Stimulated activated CD4-positive, alpha-beta T cell treated with anti-CD3 and anti-CD28 coated beads, Interleukin-1b, Interleukin-23, amount 100 ng/mL, for 24 hours (primary cell): Measurements from ENCODE around the gene NACC1.

Experiments used
- DNase-seq, 4 experiments: peaks; one replicate each; pipeline ENCODE4 v3.0.0-alpha.2; 2020; ENCODE audit warnings: low read depth in 4 of 4, low spot score in 1 of 4

Gene NACC1

DNA sequence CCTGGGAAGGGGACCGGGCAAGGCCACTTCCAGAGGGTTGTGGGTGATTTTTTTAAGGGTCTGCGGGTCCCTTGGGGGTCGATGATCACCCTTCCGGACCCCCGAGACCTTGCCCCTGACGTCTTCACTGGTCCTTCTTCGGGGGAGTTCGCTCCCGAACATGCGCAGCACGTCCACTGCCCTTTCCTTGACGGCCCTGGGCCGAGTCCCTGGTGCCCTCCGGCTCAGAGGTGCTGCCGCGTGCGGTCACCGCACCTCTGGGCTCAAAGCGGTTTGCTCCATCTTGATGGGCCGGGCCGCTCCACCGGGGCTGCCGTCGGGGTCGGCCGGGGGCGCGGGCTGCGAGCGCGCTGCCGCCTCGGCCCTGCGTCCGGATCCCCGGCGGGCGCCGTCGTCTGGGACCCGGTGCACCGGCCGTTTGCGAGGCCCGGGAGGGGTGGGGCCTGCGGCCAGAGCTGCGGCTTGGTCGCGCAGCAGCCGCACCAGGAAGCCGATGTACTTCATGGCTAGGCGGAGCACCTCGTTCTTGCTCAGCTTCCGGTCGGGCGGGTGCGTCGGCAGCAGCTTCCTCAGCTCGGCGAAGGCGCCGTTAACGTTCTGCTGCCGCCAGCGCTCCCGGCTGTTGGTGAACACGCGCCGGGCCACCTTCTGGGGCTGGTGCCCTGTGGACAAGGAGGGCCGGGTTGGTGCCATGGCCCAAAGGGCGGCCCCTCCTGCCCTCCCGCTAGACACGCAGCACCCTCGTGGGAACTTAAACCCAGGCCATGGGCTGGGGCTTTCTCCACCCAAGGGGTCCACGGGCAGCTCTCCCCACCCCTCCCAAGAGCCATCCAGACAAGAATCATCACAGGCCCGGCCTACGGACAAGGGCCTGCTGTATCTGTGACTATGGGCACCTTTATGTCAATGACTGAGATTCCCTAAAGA is 18.7 kb upstream of the NACC1 start:
- DNase-seq = peak in 2 of 4 experiments; percentile 56 to 66

DNA sequence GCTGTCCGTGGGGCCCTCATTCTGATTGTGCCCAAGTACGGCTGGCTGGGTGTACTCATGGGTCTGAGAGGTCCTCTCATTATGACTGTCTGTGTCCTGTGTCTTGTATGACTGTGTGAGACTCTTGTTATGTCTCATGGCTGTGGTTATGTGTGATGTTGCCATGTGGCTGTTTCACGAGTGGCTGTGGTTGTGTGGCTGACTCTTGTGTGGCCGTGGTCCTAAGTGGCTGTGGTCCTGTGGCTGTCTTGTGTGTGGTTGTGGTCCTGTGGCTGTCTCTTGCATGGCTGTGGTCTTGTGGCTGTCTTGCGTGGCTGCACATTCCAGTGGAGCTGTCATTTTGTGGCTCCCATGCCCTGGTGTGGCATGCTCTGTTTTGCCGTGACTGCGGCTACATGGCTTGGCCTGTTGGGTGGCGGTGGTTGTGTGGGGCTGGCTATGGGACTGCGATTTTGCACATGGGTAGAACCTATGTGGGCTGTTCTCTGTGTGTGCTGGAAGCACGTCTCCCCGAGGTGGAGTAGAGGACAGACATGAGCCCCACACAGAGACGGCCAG is 18.0 kb upstream of the NACC1 start:
- peak in 1 of 4 experiments; percentile 55 for DNase-seq

- DNase-seq = no peak
These were observed 17.0 kb upstream of the NACC1 start for GRCh38 chr19:13100841-13101589.

DNA sequence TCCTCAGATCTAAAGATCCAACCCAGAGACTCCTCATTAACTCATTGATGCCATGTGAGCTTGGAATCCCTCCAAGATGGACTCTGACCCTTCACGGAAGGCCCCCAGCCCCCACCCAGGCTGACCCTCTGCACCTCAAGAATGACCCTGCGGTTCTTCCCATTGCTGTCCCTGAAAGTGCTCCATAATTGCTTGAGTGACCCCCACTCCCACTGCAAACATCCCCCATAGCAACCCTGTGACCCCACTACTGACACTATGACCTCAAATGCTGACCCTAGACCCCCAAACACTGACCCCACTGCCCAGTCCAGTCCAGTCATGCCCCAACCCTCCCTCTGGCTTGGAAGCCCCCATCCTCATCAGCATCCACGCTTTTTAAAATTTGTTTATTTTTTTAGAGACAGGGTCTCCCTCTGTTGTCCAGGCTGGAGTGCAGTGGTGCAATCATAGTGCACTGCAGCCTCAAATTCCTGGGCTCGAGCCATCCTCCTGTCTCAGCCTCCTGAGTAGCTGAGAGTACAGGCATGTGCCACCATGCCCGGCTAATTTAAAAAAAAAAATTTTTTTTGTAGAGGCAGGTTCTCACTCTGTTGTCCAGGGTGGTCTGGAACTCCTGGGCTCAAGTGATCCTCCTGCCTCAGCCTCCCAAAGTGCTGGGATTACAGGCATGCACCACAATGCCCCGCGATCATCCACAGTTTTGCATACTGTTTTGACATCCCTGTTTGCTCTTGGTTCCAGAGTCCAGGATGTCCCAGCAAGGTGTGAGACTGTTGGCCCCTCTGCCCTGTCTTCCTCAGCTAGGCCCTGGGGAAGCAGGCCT is 16.3 kb upstream of the NACC1 start:
- no peak for DNase-seq

DNA sequence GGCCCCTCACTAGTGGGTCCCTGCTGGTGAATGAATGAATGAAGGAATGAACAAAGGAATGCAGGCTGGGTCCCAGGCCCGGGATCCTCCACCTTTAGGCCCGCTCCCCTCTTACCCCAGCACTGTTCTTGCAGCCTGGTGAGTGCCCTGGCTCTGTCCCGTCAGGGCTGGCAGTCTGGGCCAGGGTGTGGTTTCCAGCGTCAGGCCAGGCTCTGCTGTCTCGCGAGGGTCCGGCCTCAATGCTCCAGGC is 15.7 kb upstream of the NACC1 start:
- DNase-seq = no peak

GRCh38 chr19:13102666-13103580 is 15.1 kb upstream of the NACC1 start, which contains the start of gene LYL1:
LYL1 (minus strand) TSS chr19:13102858; CDS start chr19:13101171, 1,687 bp downstream.
- no peak for DNase-seq

DNA sequence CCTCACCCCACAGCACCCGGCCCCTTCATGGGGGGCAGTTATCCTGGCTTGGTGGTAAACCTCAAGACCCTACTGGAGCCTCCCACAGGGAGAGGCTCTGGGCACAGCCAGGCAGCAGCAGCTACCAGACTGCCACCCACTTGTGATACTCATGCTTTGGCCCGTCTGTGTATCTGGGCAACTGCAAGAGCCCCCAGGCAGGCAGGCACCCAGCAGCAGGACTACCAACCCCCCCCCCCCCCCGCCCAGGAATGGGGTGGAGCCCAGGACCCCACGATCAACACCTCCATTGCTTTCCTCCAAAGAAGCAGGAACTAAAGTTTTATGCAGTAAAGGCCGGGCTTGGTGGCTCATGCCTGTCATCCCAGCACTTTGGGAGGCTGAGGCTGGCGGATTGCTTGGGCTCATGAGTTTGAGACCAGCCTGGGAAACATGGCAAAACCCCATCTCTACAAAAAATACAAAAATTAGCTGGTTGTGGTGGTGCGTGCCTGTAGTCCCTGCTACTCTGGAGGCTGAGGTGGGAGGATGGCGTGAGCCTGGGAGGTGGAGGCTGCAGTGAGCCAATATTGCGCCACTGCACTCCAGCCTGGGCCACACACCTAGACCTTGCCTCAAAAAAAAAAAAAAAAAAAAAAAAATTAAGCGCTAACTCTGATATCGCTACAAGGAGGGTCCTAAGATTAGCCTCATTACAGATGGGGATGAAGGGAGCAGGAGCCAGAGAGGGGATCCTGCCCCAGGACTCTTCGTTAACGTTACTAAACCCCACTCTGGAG is 14.3 kb upstream of the NACC1 start:
- DNase-seq = no peak

DNA sequence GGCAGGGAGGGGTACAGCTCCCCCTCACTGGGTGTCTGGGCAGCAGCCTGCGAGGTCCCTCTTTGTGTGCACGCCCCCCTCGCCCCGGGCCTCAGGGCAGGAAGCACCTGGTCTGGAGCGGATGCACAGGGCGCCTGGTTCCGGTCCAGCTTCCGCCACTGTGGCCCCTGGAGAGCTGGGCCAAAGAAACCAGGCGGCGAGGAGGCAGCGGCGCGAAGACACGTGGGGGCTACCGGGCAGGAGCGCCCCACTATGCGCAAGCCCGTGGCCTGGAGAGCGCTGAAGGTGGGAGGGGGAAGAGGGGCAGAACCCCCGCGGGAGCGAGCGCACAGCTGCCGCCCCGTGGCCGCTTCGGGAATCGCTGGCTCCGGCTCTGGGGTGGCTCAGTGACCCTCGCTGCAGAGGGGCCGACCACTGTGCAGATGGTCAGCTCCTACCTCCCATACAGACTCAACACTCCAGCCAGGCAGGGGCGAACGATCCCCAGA is 13.7 kb upstream of the NACC1 start:
- peak in 2 of 4 experiments; percentile 50 to 60 for DNase-seq

DNA sequence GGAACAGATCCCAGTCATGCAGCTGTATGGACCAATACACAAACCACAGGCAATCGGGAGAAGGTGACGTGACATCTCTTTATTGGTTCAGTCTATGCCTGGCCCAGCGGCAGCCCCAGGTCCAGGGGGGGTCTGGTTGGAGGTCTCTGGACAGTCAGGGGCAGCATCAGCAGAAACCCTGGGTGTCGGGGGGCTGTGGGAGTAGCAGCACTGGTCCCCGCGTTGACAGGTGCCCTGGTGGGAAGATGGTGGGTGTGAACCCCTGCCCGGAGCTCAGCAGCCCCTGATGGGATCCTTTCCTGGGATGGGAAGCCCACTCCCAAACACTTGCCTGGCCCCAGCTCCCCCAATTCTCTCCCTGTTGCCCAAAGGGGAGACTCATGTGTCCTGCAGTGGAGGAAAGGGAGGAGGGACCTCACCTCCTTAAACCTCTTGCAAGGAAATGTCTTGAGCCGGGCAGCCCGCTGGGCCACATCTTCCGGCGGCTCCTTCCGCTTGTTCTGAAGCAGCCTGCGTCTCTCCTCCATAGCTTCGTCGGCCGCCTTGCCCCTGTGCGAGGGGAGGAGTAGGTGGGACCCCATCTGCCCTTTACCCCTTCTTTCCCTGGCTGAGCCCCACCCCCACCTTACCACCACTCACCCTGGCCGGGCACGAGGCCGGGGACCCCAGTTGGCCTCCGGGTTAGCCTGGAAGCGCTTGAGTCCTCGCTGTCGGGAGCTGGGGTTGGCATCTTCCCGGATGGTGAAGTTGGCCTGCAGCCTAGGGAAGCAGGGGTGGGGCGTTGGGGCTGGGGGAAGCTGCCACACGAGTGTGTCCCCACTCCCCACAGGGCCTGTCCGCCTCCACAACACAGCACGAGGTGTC is 13.0 kb upstream of the NACC1 start:
- no peak for DNase-seq

- DNase-seq = no peak
These were observed 8.5 kb upstream of the NACC1 start for GRCh38 chr19:13109361-13110098.

DNA sequence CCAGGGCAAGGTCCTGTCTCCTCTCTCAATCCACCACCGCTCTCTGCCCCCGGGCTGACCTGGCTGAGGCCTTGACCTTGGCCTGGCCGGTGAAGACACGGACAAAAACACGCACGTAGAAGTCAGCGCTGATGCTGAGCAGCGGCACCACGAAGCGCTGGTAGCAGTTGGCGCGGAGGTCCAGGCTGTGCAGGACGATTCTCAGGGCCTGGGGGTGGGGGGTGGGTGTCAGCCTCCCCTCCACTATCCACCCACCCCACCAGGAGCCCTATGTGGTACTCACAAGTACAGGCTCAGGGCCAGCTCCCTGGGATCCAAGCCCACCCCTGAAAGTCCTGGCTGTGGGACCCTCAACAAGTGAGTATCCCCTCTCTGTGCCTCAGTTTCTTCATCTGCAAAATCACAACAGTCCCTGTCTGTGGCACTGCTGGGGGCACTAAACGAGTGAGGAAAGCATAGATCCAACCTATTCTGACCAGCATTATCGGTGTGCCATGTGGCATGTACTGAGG is 7.9 kb upstream of the NACC1 start:
- DNase-seq = no peak

DNA sequence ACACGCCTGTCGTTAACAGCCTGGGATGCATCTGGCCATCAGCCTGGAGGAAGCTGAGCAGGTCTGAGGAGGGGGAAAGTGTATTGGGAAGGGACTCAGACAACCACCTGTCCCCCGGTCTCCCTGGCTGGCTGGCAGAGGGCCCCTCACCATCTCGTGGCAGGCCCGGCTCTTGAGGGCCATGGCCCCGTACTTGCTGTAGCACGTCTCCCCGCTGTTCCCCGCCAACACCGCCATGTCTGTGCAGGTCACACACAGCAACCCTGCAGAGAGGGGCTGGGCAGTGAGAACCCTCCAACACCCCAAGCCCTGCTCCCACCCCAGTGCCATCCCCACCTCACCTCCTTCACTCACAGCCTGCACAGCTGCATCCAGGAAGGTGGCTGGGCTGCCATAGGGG is 5.5 kb upstream of the NACC1 start:
- DNase-seq = no peak

GRCh38 chr19:13115936-13116281 is 2.2 kb upstream of the NACC1 start:
- DNase-seq = no peak

DNA sequence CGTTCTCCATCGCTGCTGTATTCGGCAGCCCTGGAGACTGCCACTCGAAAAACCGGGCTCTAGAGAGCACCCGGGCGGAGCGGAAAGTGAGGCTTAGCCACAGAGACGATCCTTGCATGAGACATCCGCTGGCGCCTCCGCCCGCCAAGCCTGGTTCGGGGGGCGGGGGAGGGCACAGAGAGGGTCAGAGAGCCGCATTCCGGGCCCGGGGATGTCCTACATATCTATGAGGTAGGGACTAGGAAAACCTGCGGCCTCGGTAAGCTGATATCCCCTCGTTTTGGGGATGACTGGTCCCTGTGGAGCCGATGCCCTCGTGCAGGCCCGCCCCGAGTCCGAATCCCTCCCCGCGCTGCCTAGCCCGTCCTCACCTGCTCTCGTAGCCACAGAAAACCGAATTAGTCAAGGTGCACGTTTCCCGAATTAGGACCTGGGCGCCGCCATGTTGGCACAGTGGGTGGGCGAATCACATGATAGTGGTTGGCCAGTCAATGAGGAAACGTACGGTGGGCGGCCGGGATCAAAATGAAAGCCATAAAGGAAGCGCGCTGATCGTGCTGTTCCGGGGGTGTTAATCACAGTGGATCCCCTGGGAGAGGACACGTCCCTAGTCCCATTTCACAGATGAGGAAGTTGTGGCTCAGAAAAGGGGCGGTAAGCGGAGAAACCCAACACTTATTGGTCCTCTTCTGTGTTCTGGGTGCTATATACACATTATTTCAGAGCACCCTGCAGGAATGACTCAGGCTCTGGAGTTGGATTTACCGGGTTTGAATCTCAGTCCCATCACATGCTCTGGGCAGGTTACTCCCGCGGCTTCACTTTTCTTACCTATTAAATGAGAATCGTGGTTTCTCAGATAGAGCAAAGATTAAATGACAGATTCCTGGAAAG is 1.5 kb upstream of the NACC1 start, which contains the start of gene TRMT1:
TSS of gene TRMT1 (minus strand) at position 459 of the 894 bp plus-strand sequence. CDS start at position 118, 341 bp downstream.
- DNase-seq = peak; percentile 79 to 92 (median 89)

GRCh38 chr19:13117176-13117771 is 790 bp upstream of the NACC1 start:
- DNase-seq = no peak
